Measurements from ENCODE around the gene WARS2.

WARS2 gene

GRCh38 chr1:118995312-118996016, 145.0 kb downstream of the WARS2 start:
- DNase-seq: no peak

- no peak for DNase-seq
These were observed 146.8 kb downstream of the WARS2 start for GRCh38 chr1:118993700-118994026.

- DNase-seq: no peak
These were observed 147.4 kb downstream of the WARS2 start for GRCh38 chr1:118992868-118993699.

DNA sequence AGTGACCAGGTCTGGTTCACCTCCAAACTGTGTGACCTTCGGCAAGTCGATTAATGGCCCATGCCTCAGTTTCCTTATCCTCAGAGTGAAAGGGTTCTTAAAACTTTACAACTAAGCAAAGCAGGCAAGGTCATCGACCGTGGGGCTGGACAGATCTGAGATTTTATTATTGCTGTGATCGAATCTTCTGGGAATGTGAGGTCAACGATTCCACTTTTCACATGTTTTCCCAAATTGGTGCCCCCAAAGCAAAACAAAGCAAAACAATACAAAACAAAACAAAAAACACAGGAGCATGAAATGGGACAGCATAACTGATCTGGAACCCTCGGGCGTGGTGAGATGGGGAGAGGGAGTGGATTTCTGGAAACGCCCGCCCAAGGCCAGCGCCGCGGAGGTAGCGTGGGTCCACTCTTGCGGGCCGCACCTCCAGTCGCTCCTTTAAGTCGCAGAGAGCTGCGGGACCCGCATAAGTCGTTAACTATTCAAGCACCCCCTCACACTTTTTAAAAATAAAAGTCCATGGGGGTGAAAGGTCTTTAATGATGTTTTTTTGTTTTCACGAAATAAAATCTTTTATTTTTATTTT, 148.1 kb downstream of the WARS2 start:
- DNase-seq: no peak

GRCh38 chr1:118991448-118991847, 149.0 kb downstream of the WARS2 start:
- no peak for DNase-seq

GRCh38 chr1:118990513-118991152, 149.8 kb downstream of the WARS2 start:
- DNase-seq: no peak

DNA sequence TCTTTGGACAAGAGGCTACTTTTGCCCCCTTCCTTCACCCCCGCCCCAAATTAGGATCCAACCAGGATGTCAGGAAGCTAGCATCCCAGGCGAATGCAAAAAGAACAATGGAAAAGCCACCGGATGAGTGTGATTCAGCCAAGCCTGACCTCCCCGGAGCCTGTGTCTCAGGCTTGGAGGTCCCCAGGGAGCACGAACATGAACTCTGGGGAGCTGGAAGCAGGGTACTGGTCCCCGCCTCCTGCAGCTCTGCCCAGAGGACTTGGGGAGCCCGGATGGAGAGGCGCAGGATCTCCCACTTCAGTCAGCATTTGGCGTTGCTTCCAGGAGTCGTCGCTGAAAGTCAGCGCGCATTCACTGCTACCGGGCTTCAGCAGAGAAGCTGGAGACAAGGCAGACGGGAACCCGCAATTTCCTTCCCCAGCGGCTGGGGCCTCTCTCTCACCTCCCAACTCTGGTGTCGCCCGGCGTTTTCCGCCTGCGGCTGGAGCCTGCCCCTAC, 150.5 kb downstream of the WARS2 start:
- no peak for DNase-seq

DNA sequence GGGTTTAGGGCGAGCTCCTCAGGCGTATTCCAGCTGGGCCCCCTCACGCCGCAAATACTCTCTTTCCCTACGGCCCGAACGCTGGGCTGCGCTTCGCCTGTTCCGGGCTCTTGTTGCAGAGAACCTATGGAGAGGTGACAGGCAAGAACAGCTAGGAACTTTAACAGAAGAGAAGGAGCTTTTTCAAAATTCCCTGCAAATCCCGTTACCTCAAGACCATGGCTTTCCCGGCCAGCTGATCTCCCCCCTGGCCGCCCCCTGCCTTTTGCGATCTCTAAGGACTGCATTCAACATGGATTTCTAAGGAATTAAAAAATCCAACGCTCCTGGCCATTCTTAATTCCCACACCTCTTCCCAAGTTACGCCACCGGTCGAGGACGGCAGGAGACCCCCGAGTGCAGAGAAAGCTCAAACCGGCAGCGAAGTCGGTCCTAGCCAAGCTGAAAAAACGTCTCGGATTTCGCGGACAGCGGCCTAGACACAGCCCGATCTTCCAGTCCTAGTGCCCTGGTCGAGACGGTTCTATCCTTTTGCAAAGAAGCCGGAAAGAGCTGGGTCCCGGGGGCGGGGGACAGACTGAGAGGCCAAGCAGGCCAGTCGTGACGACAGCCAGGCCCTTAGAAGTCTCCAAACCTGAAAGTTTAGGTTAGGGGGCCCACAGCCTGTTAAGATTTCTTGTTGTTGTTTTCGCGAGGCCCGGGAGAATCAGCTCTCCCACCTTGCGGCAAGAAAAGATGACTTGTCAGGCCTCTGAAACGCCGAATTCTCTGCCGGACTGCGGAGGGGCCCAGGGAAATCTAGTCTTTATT, 151.2 kb downstream of the WARS2 start:
- DNase-seq: no peak

DNA sequence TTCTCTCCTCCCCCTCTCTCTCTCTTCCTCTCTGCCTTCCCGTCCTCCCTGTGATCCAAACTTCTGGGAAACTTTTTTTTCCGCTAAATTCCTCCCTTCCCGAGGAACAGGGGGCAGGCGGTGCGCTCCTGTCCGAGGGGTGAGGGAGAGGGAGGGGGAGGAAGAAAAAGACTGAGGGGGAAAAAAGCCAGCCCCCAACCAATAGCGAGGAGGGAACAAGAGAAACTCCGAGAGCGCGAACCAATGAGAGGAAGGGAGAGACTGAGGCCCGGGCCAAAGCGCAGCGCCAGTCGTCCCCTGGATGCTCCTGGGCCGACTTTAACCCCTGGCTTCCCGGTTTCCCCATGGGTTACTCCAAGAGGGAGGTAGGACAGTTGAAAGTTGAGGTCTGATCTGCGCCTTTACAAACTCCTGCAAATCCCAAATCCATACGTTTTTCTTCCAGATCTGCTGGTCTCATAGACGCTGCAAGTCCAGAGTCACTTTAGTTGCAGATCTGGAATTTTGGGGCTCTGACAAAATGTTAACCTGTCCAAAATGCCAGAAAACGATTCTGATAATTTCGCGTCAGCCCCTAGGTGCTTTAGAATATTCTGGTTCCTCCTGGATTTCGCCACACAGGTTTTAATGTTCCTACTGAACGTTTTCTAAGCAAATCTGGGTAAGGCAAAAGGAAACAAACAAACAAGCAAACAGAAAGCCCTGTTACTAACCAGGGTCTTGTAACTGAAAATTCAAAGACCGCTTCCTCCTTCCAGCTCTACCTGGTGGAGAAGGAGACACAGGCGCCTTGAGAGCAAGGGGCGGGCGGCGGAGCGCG, 152.1 kb downstream of the WARS2 start, which contains the start of gene TBX15:
TSS of gene TBX15 (minus strand) at position 158 of the 820 bp plus-strand sequence. CDS start 548 bp downstream, outside the sequence.
- no peak for DNase-seq

GRCh38 chr1:118987468-118988185, 152.8 kb downstream of the WARS2 start:
- DNase-seq: no peak

- no peak for DNase-seq
These were observed 153.6 kb downstream of the WARS2 start for GRCh38 chr1:118986555-118987467.

- no peak for DNase-seq
These were observed 154.6 kb downstream of the WARS2 start for GRCh38 chr1:118985640-118986554.

DNA sequence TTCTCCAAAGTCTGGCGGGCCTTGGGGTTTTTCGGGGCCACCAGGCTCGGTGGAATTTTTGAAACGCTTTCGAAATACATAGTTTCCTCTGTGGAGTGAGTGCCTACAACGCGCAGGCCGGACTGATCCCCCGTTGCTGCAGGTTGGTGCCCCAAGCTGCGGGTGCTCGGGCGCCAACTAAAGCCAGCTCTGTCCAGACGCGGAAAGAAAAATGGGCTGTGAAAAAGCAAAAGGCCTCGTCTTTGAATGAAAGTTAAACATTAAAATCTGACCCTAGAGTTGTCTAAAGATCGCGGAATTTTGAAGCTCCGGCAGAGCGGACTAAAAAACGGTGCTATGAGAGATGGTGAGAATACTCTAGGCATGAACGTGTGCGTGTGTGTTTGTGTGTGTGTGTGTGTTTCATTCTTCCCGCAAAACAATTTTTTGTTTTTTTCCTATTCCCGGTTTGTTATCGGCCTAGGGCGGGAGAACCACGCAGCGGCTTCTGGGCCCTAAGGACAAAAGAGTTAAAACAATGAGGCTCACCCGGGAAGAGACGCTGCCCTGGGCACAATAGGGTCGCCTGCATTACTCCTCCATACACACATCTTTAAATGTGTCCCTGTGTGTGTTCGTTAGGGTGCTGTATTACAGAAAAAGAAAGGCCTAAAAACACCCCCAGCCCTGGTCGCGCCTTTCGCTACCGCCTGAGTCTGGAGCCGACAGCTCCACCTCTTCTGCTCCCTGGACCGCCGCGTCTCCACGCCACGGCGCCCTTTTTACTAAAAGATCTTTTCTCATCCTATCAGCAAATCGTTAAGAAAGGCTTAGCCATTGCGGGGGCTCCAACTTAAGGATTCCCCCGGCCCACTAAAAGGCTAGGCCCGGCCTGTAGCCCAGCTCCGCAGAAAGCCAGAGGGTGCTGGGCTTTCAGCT, 155.5 kb downstream of the WARS2 start:
- no peak for DNase-seq

DNA sequence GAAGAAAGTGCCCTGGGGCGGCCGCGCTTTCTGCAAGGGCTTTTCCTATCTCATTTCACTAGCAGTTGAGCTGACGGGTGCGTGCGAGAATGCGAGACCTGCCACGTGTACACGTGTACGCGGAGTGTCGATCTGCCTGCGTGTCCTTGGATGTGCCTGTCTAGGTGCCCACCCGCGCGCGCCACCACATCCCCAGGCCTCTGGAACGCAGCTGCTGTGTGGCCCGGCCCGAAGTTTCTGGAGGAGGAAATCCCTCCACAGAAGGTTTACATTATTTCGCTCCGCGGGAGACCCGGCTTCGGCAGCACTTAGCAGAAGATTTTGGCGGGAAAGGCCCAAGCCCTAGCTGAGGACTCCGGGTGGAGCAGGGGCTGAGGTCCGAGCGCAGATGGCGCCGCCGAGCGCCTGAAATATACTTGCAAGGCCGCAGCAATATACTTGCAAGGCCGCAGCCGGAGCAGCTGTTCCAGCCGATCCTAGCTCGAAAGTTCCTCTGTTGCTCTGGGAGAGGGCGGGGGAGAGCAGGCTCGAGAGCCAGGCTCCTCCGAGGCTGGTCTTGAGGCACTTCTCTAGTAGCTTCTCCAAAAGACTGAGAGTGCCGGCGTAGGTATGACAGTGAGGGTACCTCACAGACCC, 156.2 kb downstream of the WARS2 start:
- DNase-seq: no peak

DNA sequence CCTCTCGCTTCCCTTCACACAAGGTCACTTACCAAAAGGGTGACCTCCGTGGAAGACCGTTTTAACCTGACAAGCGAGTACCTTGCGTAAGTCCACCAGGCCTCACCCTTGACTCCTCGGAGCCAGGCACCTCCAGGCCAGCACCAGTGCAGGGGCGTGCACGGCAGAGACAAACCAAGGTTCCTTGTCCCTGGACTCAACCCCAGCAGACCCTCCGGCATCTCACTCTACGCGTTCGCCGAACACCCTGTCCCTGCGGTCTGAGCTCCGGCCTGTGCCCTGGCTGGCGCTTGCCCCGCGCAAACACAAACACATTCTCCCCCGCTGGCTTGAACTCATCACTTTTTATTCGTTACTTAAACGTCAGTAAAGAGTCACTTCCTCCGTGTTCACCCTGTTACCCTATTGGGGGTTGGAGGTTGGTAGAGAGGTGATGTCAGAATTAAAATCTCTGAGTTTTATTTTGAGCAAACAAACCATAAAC, 156.9 kb downstream of the WARS2 start:
- no peak for DNase-seq

DNA sequence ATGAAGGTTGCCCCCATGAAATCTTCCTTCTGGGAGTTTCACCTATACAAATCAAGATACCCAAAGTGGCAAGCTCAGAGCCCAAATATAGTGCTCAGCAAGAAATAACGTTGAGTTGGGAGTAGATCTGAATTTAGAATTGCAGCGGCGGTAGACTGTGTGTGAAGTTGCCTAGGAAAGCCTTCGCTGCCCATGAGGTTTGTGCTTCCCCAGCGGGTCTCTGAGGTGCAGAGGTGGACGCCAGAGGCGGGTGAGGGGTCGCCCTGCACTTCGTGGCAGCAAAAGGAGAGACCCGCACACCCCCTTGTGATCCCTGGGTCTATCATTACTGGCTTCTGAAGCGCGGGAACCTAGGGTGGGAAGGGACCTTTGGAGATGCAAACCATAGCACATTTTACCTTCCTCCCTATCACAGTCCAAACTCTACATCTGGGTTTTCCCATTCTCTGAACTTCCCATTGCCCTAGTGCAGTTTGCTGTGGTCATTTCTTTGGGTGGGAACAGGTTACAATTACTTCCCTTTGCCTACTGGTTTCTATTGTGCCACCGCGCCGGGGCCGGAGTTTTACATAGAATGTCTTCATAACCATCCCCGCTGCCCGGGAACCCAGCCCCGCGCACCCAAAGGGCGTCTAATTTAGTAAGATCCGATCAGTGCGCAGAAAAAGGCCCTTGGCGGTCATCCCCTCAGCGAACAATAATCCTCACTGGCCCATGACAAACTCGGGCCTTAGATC, 157.5 kb downstream of the WARS2 start:
- DNase-seq: no peak
